NCI-H2227 (cell line): ENCODE measurements around the gene MYBBP1A.
"Not testable (repeated sequence)": the region's sequence is repeated elsewhere in the genome, so short reads cannot be mapped to it uniquely, and the experiment has no call there.

Experiments
- DNase-seq: peaks from one replicate; lab custom pipeline; 2025; ENCODE audit not compliant: unreplicated experiment; lab: John Stamatoyannopoulos, UW

Gene MYBBP1A

GRCh38 chr17:4554997-4555799 lies at the start of gene MYBBP1A:
Gene MYBBP1A (minus strand): TSS chr17:4555384. CDS start chr17:4555324, 60 bp downstream.
- DNase-seq = peak; percentile 97

GRCh38 chr17:4604736-4605135 lies 49.6 kb upstream of the MYBBP1A start:
- not testable (repeated sequence) for DNase-seq

GRCh38 chr17:4604111-4604644 lies 49.0 kb upstream of the MYBBP1A start:
- DNase-seq = peak; percentile 35

- DNase-seq = no peak
Measured at GRCh38 chr17:4602041-4602440, 46.9 kb upstream of the MYBBP1A start.

- DNase-seq = no peak
Measured at GRCh38 chr17:4601326-4601725, 46.1 kb upstream of the MYBBP1A start.

GRCh38 chr17:4600563-4600962 lies 45.4 kb upstream of the MYBBP1A start:
- no peak for DNase-seq

- peak; percentile 72 for DNase-seq
Measured at GRCh38 chr17:4599505-4600281, 44.5 kb upstream of the MYBBP1A start.

- no peak for DNase-seq
Measured at GRCh38 chr17:4598776-4599504, 43.8 kb upstream of the MYBBP1A start.

- no peak for DNase-seq
Measured at GRCh38 chr17:4597975-4598374, 42.8 kb upstream of the MYBBP1A start.

- no peak for DNase-seq
Measured at GRCh38 chr17:4596636-4597380, 41.6 kb upstream of the MYBBP1A start.

GRCh38 chr17:4595685-4596342 lies 40.6 kb upstream of the MYBBP1A start:
- DNase-seq = not testable (repeated sequence)

- DNase-seq = no peak
Measured at GRCh38 chr17:4594931-4595684, 39.9 kb upstream of the MYBBP1A start.

GRCh38 chr17:4594406-4594805 lies 39.2 kb upstream of the MYBBP1A start:
- DNase-seq = no peak

GRCh38 chr17:4593021-4593421 lies 37.8 kb upstream of the MYBBP1A start:
- no peak for DNase-seq

- DNase-seq = no peak
Measured at GRCh38 chr17:4592240-4593005, 37.2 kb upstream of the MYBBP1A start.

GRCh38 chr17:4591529-4591928 lies 36.3 kb upstream of the MYBBP1A start:
- no peak for DNase-seq

GRCh38 chr17:4590981-4591453 lies 35.8 kb upstream of the MYBBP1A start:
- no peak for DNase-seq

- not testable (repeated sequence) for DNase-seq
Measured at GRCh38 chr17:4590042-4590441, 34.9 kb upstream of the MYBBP1A start.
